SK-N-MC (cell line): ENCODE results near the gene BACH2.

ENCODE experiments used
- EZH2 ChIP-seq: fragments of 200-600 bp; sonication (generic); IDR thresholded peaks from one replicate; pipeline ENCODE4 v1.6.1; 2017; ENCODE audit warnings: antibody characterized with exemption
- FOXP2 ChIP-seq: optimal IDR thresholded peaks from 2 replicates; pipeline ENCODE3; 2011; ENCODE audit warnings: mild to moderate bottlenecking, moderate library complexity; ENCODE audit not compliant: insufficient read depth; ENCODE audit errors: extremely low read length, control extremely low read depth
- POLR2AphosphoS5 ChIP-seq: IDR thresholded peaks from 2 replicates; pipeline ENCODE4 v1.6.1; 2012; ENCODE audit warnings: mild to moderate bottlenecking, low read depth, low read length, borderline replicate concordance

- TF ChIP-seq EZH2 (no peak), FOXP2 (no peak), POLR2AphosphoS5 (no peak)
Observed at GRCh38 chr6:90333928-90334327, 37.3 kb upstream of the BACH2 start.
